ENCODE results near the gene ZNF81. TPM values are rescaled to one million over a fixed set of nuclear protein-coding genes. Genes with fewer than 3 reads are reported as not detected.

Gene ZNF81
- total and polyA plus RNA-seq, 2 of the 4 experiments (the other 2 are of a cell fraction) = 2.1 to 4.5 TPM

DNA sequence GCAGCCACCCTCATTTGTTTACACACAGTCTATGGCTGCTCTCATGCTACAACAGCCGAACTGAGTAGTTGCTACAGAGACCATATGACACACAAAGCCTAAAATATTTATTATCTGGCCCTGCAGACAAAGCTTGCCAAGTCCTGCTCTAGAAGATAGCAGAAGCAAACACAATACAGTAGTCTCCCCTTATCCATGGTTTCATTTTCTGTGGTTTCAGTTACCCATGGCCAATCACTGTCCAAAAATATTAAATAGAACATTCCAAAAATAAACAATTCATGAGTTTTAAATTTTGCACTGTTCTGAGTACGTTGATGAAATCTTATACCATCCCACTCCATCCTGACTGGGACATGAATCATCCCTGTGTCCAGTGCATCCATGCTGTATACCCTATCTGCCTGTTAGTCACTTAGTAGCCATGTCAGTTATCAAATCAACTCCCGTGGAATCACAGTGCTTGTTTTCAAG lies 40.2 kb upstream of the ZNF81 start:
- H2BK15ac ChIP-seq (ENCODE audit: low read depth, low read length) = no peak overlapping the region
- dilution Hi-C loops (cut with HindIII; ENCODE audit: low sequenced_read_pairs, unreplicated experiment) = no loop called here
- no peaks in the 10 kb centered on the region for H3K79me1 ChIP-seq (ENCODE audit: low read depth in 1 of 2, low read length in 2 of 2)
- no peaks in the 10 kb centered on the region for H4K20me1 ChIP-seq (ENCODE audit: insufficient read depth, low read length)
- H3K4ac ChIP-seq (ENCODE audit: low read depth, low read length) = no peak overlapping the region
- H4K5ac ChIP-seq (ENCODE audit: low read depth, low read length) = no peak overlapping the region
- no peaks in the 10 kb centered on the region for H3K9me1 ChIP-seq (ENCODE audit: insufficient read depth, low read length)
- no peaks in the 10 kb centered on the region for H3K27me3 ChIP-seq (ENCODE audit: control insufficient read depth, insufficient read depth, low read length)
- no peak overlapping the region for H3K4me3 ChIP-seq (ENCODE audit: insufficient read depth, low read depth, low read length)
- H2AFZ ChIP-seq (replicated peaks; ENCODE audit: low read length, poor library complexity) = no peak overlapping the region
- H3K36me3 ChIP-seq (ENCODE audit: control insufficient read depth, insufficient read depth, low read length) = no peaks in the 10 kb centered on the region
- peak overlapping the region; percentile 36; the same call in 1 of the 2 replicates for H3K4me2 ChIP-seq (ENCODE audit: low read depth, low read length)
- no peak overlapping the region for H3K27ac ChIP-seq (ENCODE audit: insufficient read depth, low read length)
- no peak overlapping the region for H2BK20ac ChIP-seq (ENCODE audit: low read depth, low read length)
- no TSS peak for BruUV-seq (replicated peaks)
- no peak overlapping the region for H3K23ac ChIP-seq (ENCODE audit: low read depth, low read length)
- H3K56ac ChIP-seq (ENCODE audit: extremely low read depth, insufficient read depth, low read length) = no peak overlapping the region
- in situ Hi-C loops (cut with MboI; ENCODE audit: low sequenced_read_pairs) = no loop called here
- no peak overlapping the region for H3K18ac ChIP-seq (ENCODE audit: low read depth, low read length)
- H2AK5ac ChIP-seq (ENCODE audit: low read depth, low read length) = no peak overlapping the region
- peak; percentile 84 for DNase-seq
- H4K91ac ChIP-seq (ENCODE audit: insufficient read depth, low read depth, low read length) = no peak overlapping the region
- TF ChIP-seq CEBPB (IDR thresholded peaks at IDR 0.05; ENCODE audit: low read depth, low read length) (no peak), FOS (IDR thresholded peaks at IDR 0.05; ENCODE audit: low read depth, low read length) (0 out of 2 replicates have a peak, but pooled peaks have one; percentile 23)
- intact Hi-C loops (cut with micrococcal nuclease) = no loop called here
- H4K8ac ChIP-seq (ENCODE audit: low read depth in 2 of 2, low read length in 2 of 2) = no peak overlapping the region; a peak in 1 of 4 replicates
- no peaks in the 10 kb centered on the region for H3K9me3 ChIP-seq (ENCODE audit: control insufficient read depth, insufficient read depth, low read length)
- H3K9ac ChIP-seq (ENCODE audit: low read depth, low read length) = no peak overlapping the region
- ATAC-seq (ENCODE audit: low read depth) = peak; percentile 99
- CTCF ChIA-PET = no interaction called here
- no peak overlapping the region for H2AK9ac ChIP-seq (replicated peaks; ENCODE audit: low read depth, low read length, poor library complexity)
- WGBS, 2 experiments (ENCODE audit: extremely low coverage in 2 of 2, insufficient read length in 1 of 2) = 20% methylated on average over 1 of the region's 3 CpGs; no CpG with 5 or more reads in 1 of the 2 experiments
- H3K14ac ChIP-seq (replicated peaks; ENCODE audit: low read depth, low read length) = no peak overlapping the region
- peak overlapping the region; percentile 47 for H2BK5ac ChIP-seq (ENCODE audit: low read depth, low read length, poor library complexity, severe bottlenecking)
- POLR2A ChIA-PET (ENCODE audit: unreplicated experiment) = no interaction called here
- no peaks in the 10 kb centered on the region for H3K4me1 ChIP-seq (ENCODE audit: control insufficient read depth, insufficient read depth, low read length)
- H2BK120ac ChIP-seq (ENCODE audit: low read depth, low read length) = no peak overlapping the region
